HG02610 (cell line): ENCODE data around the gene PCNP.
"Not testable (repeated sequence)": the region's sequence is repeated elsewhere in the genome, so short reads cannot be mapped to it uniquely, and the experiment has no call there.

Experiments
- ATAC-seq: cut with Tn5 transposase; IDR thresholded peaks from one replicate; pipeline ENCODE4 v1.9.1; 2021; ENCODE audit warnings: mild to moderate bottlenecking, moderate library complexity; ENCODE audit not compliant: unreplicated experiment

PCNP gene

DNA sequence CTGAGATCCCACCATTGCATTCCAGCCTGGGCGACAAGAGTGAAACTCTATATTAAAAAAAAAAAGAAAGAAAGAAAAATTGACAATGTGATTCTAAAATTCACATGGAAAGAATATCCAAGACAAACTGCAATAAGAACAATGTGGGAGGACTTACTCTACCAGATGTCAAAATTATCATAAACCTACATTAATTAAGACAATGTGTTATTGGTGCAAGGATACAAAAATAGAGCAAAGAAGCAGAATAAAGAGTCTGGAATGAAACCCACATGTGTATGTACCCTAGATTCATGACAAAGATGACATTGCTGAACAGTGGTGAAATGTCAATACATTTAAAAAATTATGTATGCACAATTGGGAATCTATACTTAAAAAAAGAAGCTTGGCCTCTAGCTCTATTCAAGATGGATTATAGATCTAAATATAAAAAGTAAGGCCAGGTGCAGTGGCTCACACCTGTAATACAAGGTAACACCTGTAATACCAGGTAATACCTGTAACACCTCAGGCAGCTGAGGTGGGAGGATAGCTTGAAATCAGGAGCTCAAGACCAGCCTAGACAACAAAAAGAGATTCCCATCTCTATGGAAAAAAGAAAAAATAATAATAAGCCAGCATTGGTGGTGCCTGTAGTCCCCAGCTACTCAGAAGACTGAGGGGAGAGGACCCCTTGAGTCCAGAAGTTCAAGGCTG, 57.3 kb downstream of the PCNP start:
- ATAC-seq, result no peak

DNA sequence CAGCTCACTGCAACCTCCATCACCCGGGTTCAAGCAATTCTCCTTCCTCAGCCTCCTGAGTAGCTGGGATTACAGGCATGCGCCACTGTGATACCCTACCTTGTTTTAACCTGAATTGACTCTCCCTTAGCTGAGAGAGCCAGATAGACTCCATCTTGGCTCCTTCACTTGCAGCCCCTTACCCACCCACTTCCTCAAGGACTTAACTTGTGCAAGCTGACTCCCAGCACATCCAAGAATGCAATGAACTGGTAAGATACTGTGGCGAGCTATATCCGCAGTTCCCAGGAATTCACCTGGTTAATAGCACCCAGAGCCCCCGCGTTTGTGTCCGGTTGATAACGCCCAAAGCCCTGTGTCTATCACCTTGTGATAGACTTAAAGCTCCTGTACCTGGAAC, 58.0 kb downstream of the PCNP start:
- ATAC-seq, result not testable (repeated sequence)

GRCh38 chr3:101632586-101632985, 58.6 kb downstream of the PCNP start:
- no peak for ATAC-seq

DNA sequence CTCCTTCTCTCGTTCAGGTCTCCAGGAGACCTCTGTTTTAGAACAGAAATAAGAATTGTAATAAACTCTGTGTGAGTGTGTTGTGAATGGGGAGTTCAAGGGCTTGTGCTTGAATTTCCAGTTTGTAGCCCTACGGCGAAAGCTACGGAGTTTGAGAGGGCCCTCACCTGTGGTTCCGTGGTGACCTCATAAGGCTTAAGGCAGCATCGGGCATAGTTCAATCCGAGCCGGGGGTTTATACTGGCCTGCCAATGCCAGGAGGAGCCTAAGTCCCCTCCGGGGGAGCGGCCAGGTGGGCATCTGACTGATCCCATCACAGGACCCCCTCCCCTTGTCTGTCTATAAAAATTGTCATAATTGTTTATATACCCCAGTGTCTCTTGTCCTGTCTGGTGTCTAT, 59.2 kb downstream of the PCNP start:
- no peak for ATAC-seq

DNA sequence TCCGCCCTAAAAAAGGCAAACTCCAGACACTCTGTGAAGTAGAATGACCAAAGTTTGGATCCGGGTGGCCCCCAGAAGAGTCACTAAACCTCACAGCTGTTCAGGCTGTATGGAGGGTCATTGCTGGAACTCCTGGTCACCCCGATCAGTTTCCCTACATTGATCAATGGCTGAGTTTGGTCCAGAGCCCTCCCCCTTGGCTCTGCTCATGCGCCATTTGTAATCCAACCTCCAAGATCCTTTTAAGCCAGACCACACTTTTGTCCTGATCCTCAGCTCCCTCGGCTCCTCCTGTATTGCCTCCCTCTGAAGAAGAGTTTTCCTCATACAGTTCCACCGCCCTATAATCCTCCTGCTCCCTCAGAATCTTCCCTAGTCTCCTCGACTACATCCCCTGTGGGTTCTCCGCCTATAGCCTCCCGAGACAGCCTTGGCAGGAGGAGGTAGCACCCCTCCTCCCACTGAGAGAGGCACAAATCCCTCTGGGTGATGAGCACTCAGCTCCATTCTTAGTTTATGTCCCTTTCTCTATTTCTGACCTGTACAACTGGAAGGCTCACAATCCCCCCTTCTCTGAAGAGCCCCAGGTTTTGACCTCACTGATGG, 60.7 kb downstream of the PCNP start:
- no peak for ATAC-seq

DNA sequence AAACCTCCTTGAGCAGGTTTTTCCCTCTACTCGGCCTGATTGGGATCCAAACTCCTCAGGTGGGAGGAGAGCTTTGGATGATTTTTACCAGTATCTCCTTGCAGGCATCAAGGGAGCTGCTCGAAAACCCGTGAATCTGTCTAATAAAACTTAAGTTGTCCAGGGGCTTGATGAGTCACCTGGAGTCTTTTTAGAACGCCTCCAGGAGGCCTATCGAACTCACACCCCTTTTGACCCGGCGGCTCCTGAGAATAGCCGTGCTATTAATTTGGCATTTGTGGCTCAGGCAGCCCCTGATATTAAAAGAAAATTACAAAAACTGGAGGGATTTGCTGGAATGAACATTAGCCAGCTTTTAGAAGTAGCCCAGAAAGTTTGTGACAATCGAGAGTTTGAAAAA, 61.4 kb downstream of the PCNP start:
- ATAC-seq, result no peak

- ATAC-seq, result peak; percentile 93
Observed at GRCh38 chr3:101635954-101636798, 62.2 kb downstream of the PCNP start.

DNA sequence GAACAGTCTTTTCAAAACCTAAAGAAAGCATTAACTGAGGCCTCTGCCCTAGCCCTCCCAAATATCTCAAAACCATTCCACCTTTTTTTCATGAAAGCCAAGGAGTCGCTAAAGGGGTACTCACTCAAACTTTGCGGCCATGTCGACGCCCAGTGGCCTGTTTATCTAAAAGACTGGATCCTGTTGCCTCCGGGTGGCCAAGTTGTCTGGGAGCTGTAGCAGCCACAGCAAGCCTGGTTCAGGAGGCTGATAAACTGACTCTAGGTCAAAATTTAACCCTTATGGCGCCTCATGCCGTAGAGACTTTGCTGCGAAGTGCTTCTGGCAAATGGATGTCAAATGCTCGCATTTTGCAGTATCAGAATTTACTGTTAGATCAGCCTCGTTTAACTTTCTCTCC, 63.5 kb downstream of the PCNP start:
- ATAC-seq, result no peak

- no peak for ATAC-seq
Observed at GRCh38 chr3:101638261-101638745, 64.3 kb downstream of the PCNP start.

DNA sequence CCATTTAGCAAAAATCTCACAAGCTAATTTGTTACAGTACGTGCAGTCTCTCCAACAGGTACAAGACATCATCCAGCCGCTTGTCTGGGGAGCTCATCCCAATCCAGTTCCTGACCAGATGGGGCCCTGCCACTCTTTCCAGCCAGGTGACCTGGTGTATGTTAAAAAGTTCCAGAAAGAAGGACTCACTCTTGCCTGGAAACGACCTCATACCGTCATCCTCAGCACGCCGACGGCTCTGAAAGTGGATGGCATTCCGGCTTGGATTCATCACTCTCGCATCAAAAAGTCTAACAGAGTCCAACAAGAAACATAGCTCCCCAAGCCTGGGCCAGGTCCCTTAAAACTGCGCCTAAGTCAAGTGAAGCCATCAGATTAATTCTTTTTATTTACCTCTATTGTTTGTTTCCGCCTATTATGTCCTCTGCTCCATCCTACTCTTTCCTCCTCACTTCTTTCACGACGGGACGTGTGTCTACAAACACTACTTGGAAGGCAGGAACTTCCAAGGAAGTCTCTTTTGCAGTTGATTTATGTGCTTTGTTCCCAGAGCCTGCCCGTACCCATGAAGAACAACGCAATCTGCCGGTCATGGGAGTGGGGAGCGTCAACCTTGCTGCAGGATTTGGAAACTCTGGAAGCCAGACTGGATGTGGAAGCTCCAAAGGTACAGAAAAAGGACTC, 65.4 kb downstream of the PCNP start:
- ATAC-seq, result no peak

- no peak for ATAC-seq
Observed at GRCh38 chr3:101640256-101640655, 66.3 kb downstream of the PCNP start.

DNA sequence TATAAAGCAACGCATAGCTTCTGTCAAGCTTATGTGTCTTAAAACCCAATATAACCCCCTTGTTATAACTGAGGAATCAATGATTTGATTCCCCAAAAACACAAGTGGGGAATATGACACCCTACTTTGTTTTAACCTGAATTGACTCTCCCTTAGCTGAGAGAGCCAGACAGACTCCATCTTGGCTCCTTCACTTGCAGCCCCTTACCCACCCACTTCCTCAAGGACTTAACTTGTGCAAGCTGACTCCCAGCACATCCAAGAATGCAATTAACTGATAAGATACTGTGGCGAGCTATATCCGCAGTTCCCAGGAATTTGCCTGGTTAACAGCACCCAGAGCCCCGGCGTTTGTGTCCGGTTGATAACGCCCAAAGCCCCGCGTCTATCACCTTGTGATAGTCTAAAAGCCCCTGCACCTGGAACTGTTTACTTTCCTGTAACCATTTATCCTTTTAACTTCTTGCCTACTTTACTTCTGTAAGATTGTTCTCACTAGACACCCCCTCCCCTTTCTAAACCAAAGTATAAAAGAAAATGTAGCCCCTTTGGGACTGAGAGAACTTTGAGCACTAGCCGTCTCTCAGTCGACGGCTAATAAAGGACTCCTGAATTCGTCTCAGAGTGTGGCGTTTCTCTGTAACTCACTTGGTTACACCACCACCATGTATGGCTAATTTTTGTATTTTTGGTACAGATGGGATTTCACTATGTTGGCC, 67.6 kb downstream of the PCNP start:
- ATAC-seq, result not testable (repeated sequence)

GRCh38 chr3:101642441-101642840, 68.5 kb downstream of the PCNP start:
- ATAC-seq, result no peak

DNA sequence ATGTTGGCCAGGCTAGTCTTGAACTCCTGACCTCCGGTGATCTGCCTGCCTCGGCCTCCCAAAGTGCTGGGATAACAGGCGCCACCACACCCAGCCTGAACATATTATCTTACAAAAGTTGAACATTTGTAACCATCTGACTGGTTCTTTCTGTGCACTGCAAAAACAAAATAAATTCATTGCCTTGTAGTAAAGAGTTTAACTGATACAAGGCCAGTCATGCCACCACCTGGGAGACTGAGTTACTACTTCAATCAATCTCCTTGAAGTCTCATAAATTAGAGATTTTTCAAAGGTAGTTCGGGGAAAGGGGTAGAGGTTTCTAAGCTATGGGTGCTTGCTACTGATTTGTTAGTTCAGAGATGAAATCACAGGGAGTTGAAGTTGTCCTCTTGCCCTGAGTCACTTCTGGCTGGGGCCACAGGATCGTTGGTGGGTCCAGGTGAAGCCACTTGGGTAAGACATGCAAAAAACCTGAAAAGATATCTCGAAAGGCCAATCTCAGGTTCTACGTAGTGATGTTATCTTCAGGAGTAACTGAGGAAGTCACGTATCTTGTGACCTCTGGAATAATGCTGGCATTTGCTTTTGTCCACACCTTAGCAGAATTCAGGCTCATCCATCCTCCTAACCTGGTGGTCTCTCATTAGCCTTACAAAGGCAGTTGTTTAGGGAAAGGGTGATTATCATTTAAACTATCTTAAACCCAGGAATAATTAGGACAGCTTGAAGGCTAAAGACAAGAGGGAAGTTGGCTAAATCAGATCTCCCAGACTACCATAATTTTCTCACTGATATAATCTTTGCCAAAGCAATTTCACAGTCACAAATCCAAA, 69.2 kb downstream of the PCNP start:
- no peak for ATAC-seq
